Activated CD8-positive, alpha-beta memory T cell treated with anti-CD3 and anti-CD28 coated beads for 4 hours (primary cell): ENCODE results near the gene NLGN1.

ENCODE experiments used
- DNase-seq, 2 donors: peaks; one replicate each; pipeline ENCODE4 v3.0.0-alpha.2; 2020; ENCODE audit warnings: low read depth in 2 of 2

The NLGN1 gene

GRCh38 chr3:173902401-173902800 lies 504.9 kb downstream of the NLGN1 start:
- DNase-seq: no peak

- DNase-seq: no peak
These were observed 505.3 kb downstream of the NLGN1 start for GRCh38 chr3:173902871-173903270.

- no peak for DNase-seq
These were observed 507.8 kb downstream of the NLGN1 start for GRCh38 chr3:173905381-173905780.

GRCh38 chr3:173911446-173911845 lies 513.9 kb downstream of the NLGN1 start:
- DNase-seq: no peak

- no peak for DNase-seq
These were observed 514.6 kb downstream of the NLGN1 start for GRCh38 chr3:173912126-173912525.

GRCh38 chr3:173913397-173913796 lies 515.9 kb downstream of the NLGN1 start:
- no peak for DNase-seq

- DNase-seq: no peak
These were observed 516.5 kb downstream of the NLGN1 start for GRCh38 chr3:173913974-173914421.

GRCh38 chr3:173916799-173917198 lies 519.3 kb downstream of the NLGN1 start:
- no peak for DNase-seq

- DNase-seq: no peak
These were observed 522.8 kb downstream of the NLGN1 start for GRCh38 chr3:173920386-173920785.

- DNase-seq: no peak
These were observed 524.2 kb downstream of the NLGN1 start for GRCh38 chr3:173921732-173922131.

GRCh38 chr3:173923204-173923603 lies 525.7 kb downstream of the NLGN1 start:
- no peak for DNase-seq

- DNase-seq: no peak
These were observed 532.7 kb downstream of the NLGN1 start for GRCh38 chr3:173930251-173930650.

GRCh38 chr3:173932624-173933023 lies 535.1 kb downstream of the NLGN1 start:
- DNase-seq: no peak

GRCh38 chr3:173933113-173933512 lies 535.6 kb downstream of the NLGN1 start:
- DNase-seq: no peak

GRCh38 chr3:173936316-173936715 lies 538.8 kb downstream of the NLGN1 start:
- no peak for DNase-seq

- DNase-seq: no peak
These were observed 540.6 kb downstream of the NLGN1 start for GRCh38 chr3:173938159-173938558.

- no peak for DNase-seq
These were observed 541.1 kb downstream of the NLGN1 start for GRCh38 chr3:173938616-173939015.

- no peak for DNase-seq
These were observed 541.8 kb downstream of the NLGN1 start for GRCh38 chr3:173939331-173939730.

- no peak for DNase-seq
These were observed 545.7 kb downstream of the NLGN1 start for GRCh38 chr3:173943264-173943663.

- no peak for DNase-seq
These were observed 547.6 kb downstream of the NLGN1 start for GRCh38 chr3:173945170-173945569.

GRCh38 chr3:173945806-173946205 lies 548.3 kb downstream of the NLGN1 start:
- DNase-seq: no peak

GRCh38 chr3:173954647-173955046 lies 557.1 kb downstream of the NLGN1 start:
- no peak for DNase-seq

- DNase-seq: no peak
These were observed 560.1 kb downstream of the NLGN1 start for GRCh38 chr3:173957646-173958045.

GRCh38 chr3:173958805-173959204 lies 561.3 kb downstream of the NLGN1 start:
- no peak for DNase-seq

- DNase-seq: no peak
These were observed 572.7 kb downstream of the NLGN1 start for GRCh38 chr3:173970281-173970680.
